ENCODE results near the gene TMEM167A.

TMEM167A gene

DNA sequence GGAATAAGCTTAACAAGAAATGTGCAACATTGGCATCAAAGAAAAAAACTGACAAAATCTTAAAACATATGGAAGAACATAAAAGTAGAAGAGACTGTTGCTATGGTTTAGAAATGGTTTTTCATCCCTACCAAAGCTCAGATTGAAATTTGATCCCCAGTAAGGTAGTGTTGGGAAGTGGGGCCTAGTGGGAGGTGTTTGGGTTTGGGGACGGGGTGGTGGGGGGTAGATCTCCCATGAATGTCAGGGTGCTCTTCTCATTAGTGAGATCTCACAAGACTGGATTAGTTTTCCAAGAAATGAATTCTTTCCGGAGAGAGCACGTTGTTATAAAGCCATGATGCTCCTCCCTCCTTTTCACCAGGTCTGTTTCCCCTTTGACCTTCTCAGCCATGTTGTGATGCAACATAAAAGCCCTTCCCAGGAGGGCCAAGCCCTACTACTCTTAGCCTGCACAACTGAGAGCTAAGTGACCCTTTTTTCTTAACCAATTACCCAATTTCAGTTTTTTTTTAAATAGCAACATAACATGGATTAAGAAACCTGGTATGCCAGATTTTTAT is 10.6 kb downstream of the TMEM167A start:
- TF ChIP-seq, protein P1, sequence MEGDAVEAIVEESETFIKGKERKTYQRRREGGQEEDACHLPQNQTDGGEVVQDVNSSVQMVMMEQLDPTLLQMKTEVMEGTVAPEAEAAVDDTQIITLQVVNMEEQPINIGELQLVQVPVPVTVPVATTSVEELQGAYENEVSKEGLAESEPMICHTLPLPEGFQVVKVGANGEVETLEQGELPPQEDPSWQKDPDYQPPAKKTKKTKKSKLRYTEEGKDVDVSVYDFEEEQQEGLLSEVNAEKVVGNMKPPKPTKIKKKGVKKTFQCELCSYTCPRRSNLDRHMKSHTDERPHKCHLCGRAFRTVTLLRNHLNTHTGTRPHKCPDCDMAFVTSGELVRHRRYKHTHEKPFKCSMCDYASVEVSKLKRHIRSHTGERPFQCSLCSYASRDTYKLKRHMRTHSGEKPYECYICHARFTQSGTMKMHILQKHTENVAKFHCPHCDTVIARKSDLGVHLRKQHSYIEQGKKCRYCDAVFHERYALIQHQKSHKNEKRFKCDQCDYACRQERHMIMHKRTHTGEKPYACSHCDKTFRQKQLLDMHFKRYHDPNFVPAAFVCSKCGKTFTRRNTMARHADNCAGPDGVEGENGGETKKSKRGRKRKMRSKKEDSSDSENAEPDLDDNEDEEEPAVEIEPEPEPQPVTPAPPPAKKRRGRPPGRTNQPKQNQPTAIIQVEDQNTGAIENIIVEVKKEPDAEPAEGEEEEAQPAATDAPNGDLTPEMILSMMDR (IDR thresholded peaks at IDR 0.05; ENCODE audit: low read length), result no peak
- no peak for TF ChIP-seq EZH2 (IDR thresholded peaks at IDR 0.05; ENCODE audit: borderline replicate concordance, low read length)
- H3K27me3 ChIP-seq (ENCODE audit: insufficient read depth, low read length), result no peaks in the 10 kb centered on the region
- no peak overlapping the region for H3K27ac ChIP-seq (ENCODE audit: low read depth, low read length, poor library complexity, severe bottlenecking)
- no peak overlapping the region for H3K4me3 ChIP-seq (ENCODE audit: low read depth, low read length, poor library complexity, severe bottlenecking)
- no peaks in the 10 kb centered on the region for H3K9me3 ChIP-seq (ENCODE audit: low read length)
- H3K4me2 ChIP-seq (ENCODE audit: low read length), result no peak overlapping the region
- H3K79me2 ChIP-seq (ENCODE audit: insufficient read depth, low read length), result peaks cover 75% of the 10 kb centered on the region
- no peaks in the 10 kb centered on the region for H4K20me1 ChIP-seq (ENCODE audit: insufficient read depth, low read length)
- H3K9me2 ChIP-seq (ENCODE audit: low read depth, low read length), result no peaks in the 10 kb centered on the region
- H3K36me3 ChIP-seq (ENCODE audit: insufficient read depth, low read length), result peaks cover 48% of the 10 kb centered on the region
- H3K9ac ChIP-seq (ENCODE audit: low read length), result no peak overlapping the region
- H2AFZ ChIP-seq (ENCODE audit: low read length), result no peak overlapping the region
- H3F3A ChIP-seq (ENCODE audit: insufficient read depth, low read length), result no peaks in the 10 kb centered on the region
- no peaks in the 10 kb centered on the region for H3K4me1 ChIP-seq (ENCODE audit: insufficient read depth, low read length, severe bottlenecking)

DNA sequence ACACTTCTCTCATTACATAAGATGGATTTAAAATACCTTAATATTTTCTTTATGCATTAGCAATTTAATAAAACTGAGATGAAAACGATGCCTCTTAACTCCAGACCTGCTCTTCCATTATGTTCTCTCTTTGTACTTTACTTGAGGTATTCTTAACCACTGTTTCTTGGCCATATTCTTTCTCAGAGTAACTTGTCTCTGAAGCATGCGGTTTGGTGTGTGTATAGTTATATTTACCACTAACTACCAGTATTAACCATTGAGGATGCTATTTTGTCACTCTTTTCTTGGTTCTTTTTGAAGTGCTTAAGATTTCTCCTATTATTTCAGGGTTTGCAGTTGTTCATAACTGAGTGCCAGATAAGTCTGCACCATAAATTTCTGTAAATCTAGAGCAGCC is 17.9 kb downstream of the TMEM167A start:
- Histone ChIP-seq H3K27me3 (ENCODE audit: insufficient read depth, low read length) (no peaks in the 10 kb centered on the region), H3K9me2 (ENCODE audit: low read depth, low read length) (no peaks in the 10 kb centered on the region), H4K20me1 (ENCODE audit: insufficient read depth, low read length) (no peaks in the 10 kb centered on the region), H2AFZ (ENCODE audit: low read length) (no peak overlapping the region), H3K9ac (ENCODE audit: low read length) (no peak overlapping the region), H3K4me3 (ENCODE audit: low read depth, low read length, poor library complexity, severe bottlenecking) (no peak overlapping the region), H3K9me3 (ENCODE audit: low read length) (no peaks in the 10 kb centered on the region), H3K4me1 (ENCODE audit: insufficient read depth, low read length, severe bottlenecking) (no peaks in the 10 kb centered on the region), H3F3A (ENCODE audit: insufficient read depth, low read length) (0 out of 2 replicates have a peak, but pooled peaks cover 2% of the 10 kb centered on the region), H3K36me3 (ENCODE audit: insufficient read depth, low read length) (peaks cover 66% of the 10 kb centered on the region), H3K27ac (ENCODE audit: low read depth, low read length, poor library complexity, severe bottlenecking) (no peak overlapping the region), H3K4me2 (ENCODE audit: low read length) (no peak overlapping the region), H3K79me2 (ENCODE audit: insufficient read depth, low read length) (peaks cover 3% of the 10 kb centered on the region; the same call in 1 of the 2 replicates)
- no peak for TF ChIP-seq EZH2 (IDR thresholded peaks at IDR 0.05; ENCODE audit: borderline replicate concordance, low read length)
- TF ChIP-seq, protein P1 (IDR thresholded peaks at IDR 0.05; ENCODE audit: low read length), result no peak

DNA sequence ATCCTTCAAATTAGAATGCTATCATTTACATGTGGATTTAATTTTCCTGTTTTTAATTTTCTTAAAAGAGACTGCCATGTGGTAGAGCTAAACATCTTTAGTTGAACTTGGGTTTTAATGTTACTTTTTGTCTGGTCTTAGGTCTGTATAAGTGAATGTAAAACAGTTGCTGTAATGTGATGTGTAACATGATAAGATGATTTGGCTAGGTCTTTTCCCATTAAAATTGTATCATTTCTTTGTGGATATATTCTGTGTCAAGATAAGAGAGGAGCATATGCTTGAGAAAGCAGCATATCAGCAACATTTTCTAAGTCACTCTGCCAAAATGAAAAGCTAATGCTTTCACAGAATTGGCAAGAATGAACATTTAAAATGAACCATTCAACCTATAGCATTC is 18.5 kb downstream of the TMEM167A start:
- no peak overlapping the region for H3K4me3 ChIP-seq (ENCODE audit: low read depth, low read length, poor library complexity, severe bottlenecking)
- 0 out of 2 replicates have a peak, but pooled peaks cover 2% of the 10 kb centered on the region for H3F3A ChIP-seq (ENCODE audit: insufficient read depth, low read length)
- no peak overlapping the region for H3K27ac ChIP-seq (ENCODE audit: low read depth, low read length, poor library complexity, severe bottlenecking)
- no peaks in the 10 kb centered on the region for H3K79me2 ChIP-seq (ENCODE audit: insufficient read depth, low read length)
- H3K9ac ChIP-seq (ENCODE audit: low read length), result no peak overlapping the region
- no peak overlapping the region for H3K4me2 ChIP-seq (ENCODE audit: low read length)
- TF ChIP-seq, protein P1 (IDR thresholded peaks at IDR 0.05; ENCODE audit: low read length), result no peak
- TF ChIP-seq EZH2 (IDR thresholded peaks at IDR 0.05; ENCODE audit: borderline replicate concordance, low read length), result no peak
- H3K9me3 ChIP-seq (ENCODE audit: low read length), result no peaks in the 10 kb centered on the region
- H3K4me1 ChIP-seq (ENCODE audit: insufficient read depth, low read length, severe bottlenecking), result no peaks in the 10 kb centered on the region
- no peaks in the 10 kb centered on the region for H4K20me1 ChIP-seq (ENCODE audit: insufficient read depth, low read length)
- no peak overlapping the region for H2AFZ ChIP-seq (ENCODE audit: low read length)
- H3K9me2 ChIP-seq (ENCODE audit: low read depth, low read length), result no peaks in the 10 kb centered on the region
- no peaks in the 10 kb centered on the region for H3K27me3 ChIP-seq (ENCODE audit: insufficient read depth, low read length)
- H3K36me3 ChIP-seq (ENCODE audit: insufficient read depth, low read length), result peaks cover 66% of the 10 kb centered on the region
